ENCODE data around the gene CCDC112. TPM values are rescaled to one million over a fixed set of nuclear protein-coding genes. Genes with fewer than 3 reads are reported as not detected.

CCDC112 gene
- total RNA-seq, 4 donors from 2014 or later: 6.1 to 19.9 (median 11.9) TPM

DNA sequence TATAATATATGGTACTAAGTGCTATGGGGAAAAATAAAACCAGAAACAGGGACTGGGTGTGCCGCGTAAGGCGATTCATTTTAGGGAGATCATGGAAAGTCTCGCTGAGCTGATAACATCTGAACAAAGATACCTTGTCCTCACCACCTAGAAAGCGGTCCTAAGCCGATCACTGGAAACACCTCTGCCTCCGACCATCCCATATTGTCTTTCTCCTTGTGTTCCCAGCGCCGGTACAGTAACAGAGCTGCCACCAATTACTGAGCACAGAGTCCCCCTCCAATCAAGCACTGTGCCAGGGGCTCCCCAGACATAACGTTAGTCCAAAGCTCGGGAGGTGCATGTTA is 704 bp downstream of the CCDC112 start:
- peak overlapping the region in 2 of 4 donors; percentile 73 to 75 for H3K27ac ChIP-seq
- WGBS, 2 donors (ENCODE audit: low coverage in 1 of 2): 0 to 13% methylated on average over 1 to 9 of the region's 11 CpGs
- TF ChIP-seq EP300 (IDR thresholded peaks at IDR 0.05) (no peak), POLR2AphosphoS5 (IDR thresholded peaks at IDR 0.05) (no peak), POLR2A (IDR thresholded peaks at IDR 0.05) (no peak)
- TF ChIP-seq, protein P1, sequence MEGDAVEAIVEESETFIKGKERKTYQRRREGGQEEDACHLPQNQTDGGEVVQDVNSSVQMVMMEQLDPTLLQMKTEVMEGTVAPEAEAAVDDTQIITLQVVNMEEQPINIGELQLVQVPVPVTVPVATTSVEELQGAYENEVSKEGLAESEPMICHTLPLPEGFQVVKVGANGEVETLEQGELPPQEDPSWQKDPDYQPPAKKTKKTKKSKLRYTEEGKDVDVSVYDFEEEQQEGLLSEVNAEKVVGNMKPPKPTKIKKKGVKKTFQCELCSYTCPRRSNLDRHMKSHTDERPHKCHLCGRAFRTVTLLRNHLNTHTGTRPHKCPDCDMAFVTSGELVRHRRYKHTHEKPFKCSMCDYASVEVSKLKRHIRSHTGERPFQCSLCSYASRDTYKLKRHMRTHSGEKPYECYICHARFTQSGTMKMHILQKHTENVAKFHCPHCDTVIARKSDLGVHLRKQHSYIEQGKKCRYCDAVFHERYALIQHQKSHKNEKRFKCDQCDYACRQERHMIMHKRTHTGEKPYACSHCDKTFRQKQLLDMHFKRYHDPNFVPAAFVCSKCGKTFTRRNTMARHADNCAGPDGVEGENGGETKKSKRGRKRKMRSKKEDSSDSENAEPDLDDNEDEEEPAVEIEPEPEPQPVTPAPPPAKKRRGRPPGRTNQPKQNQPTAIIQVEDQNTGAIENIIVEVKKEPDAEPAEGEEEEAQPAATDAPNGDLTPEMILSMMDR (IDR thresholded peaks at IDR 0.05): no peak

DNA sequence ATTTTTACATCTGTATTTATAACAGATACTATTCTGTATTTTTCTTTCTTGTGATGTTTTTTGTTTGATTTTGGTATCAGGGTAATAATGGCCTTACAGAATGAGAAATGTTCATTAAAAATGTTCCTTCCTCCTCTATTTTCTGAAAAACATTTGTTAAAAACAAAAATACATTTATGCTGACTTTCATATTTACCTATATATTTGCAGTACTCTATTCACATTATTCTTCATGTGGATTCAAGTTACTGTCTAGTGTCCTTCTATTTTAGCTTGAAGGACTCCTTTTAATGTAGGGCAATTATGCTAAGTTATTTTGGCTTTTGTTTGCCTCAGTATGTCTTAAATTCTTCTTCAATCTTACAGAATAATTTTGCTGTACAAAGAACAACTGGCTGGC is 5.1 kb downstream of the CCDC112 start:
- Histone ChIP-seq H3K27me3 (no peaks in the 10 kb centered on the region), H3K36me3 (no peaks in the 10 kb centered on the region), H3K4me3 (no peak overlapping the region), H3K27ac (no peak overlapping the region), H3K4me1 (peaks cover 0 to 14% (median 0%) of the 10 kb centered on the region in 3 donors), H3K9me3 (no peaks in the 10 kb centered on the region)
- ATAC-seq: no peak
- TF ChIP-seq POLR2A (IDR thresholded peaks at IDR 0.05): no peak
- TF ChIP-seq POLR2AphosphoS5 (IDR thresholded peaks at IDR 0.05): no peak
- TF ChIP-seq EP300 (IDR thresholded peaks at IDR 0.05): no peak
- TF ChIP-seq, protein P1 (IDR thresholded peaks at IDR 0.05): no peak

More for the DNA sequence above, 704 bp downstream of the CCDC112 start:
- H3K4me1 ChIP-seq: peaks cover 0 to 21% (median 0%) of the 10 kb centered on the region in 3 donors
- ATAC-seq: no peak
- H3K27me3 ChIP-seq: no peaks in the 10 kb centered on the region
- no peaks in the 10 kb centered on the region for H3K9me3 ChIP-seq
- H3K4me3 ChIP-seq: peak overlapping the region; percentile 56 to 87
- no peaks in the 10 kb centered on the region for H3K36me3 ChIP-seq

DNA sequence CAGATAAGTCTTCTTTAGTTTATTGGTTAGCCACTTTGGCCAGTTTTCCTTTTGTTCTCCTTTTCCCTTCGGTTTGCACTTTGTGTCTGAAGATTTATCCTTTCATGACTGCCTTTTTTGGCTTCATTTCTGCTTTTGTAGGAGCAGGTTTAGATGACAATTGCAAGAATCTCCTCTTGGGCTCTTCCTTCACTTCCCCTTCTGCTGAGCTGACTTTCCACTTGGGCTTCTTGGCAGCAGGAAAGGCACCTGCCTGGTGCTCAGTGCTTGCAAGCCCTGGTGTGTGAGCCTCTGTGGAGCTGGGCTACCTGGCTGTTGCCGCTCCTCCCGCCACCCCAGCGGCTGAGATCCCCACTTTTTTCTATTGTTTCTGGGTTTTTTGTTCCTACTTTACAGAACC is 7.3 kb downstream of the CCDC112 start:
- H3K9me3 ChIP-seq: no peaks in the 10 kb centered on the region
- H3K27me3 ChIP-seq: no peaks in the 10 kb centered on the region
- no peaks in the 10 kb centered on the region for H3K4me1 ChIP-seq
- H3K27ac ChIP-seq: no peak overlapping the region
- TF ChIP-seq POLR2AphosphoS5 (IDR thresholded peaks at IDR 0.05): no peak
- no peak for TF ChIP-seq EP300 (IDR thresholded peaks at IDR 0.05)
- TF ChIP-seq, protein P1 (IDR thresholded peaks at IDR 0.05): no peak
- no peak for TF ChIP-seq POLR2A (IDR thresholded peaks at IDR 0.05)
- H3K36me3 ChIP-seq: no peaks in the 10 kb centered on the region
- WGBS, 2 donors (ENCODE audit: low coverage in 1 of 2): 85 to 100% methylated on average over 1 to 4 of the region's 4 CpGs
- no peak for ATAC-seq
- H3K4me3 ChIP-seq: no peak overlapping the region

DNA sequence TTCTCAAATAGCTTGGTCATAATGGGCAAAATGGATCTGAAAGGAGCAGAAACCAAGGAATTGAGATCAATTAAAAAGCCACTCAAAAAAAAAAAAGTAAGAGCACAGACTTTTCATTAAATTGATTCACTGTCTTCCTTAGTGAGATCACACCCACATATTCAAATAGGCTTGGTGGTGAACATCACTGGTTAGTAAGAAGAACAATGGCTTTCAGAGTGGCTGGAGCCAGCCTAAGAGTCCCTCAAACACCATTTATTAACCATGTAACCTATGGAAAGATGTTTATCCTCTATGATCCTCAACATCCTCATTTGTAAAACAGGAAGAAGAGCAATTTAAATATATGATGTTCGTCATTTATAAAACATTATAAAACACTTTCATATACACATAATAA is 12.4 kb downstream of the CCDC112 start:
- WGBS, 2 donors (ENCODE audit: low coverage in 1 of 2): 88 to 89% methylated on average over 1 of the region's 1 CpG
- Histone ChIP-seq H3K27me3 (no peaks in the 10 kb centered on the region), H3K9me3 (no peaks in the 10 kb centered on the region), H3K36me3 (no peaks in the 10 kb centered on the region), H3K4me1 (no peaks in the 10 kb centered on the region), H3K27ac (no peak overlapping the region), H3K4me3 (no peak overlapping the region)
- no peak for TF ChIP-seq POLR2A (IDR thresholded peaks at IDR 0.05)
- no peak for TF ChIP-seq POLR2AphosphoS5 (IDR thresholded peaks at IDR 0.05)
- TF ChIP-seq, protein P1 (IDR thresholded peaks at IDR 0.05): no peak
- TF ChIP-seq EP300 (IDR thresholded peaks at IDR 0.05): no peak
- no peak for ATAC-seq

DNA sequence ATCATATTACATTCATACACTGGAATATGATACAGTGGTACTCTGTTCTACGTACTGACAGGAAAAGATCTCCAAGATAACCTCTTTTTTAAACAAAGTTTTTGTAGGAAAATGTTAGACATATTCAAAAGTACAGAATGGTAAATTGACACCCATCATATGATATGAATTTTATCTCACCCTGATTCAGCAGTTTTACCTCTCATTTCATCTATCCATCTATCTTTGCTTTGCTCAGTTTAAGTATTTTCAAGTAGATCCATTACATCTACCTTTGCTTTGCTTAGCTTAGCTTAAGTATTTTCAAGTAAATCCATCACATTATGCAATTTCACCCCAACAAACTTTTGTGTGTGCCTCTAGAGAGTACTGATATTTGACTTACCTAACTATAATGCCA is 14.3 kb downstream of the CCDC112 start:
- WGBS, 2 donors (ENCODE audit: low coverage in 1 of 2): 93 to 95% methylated on average over 1 of the region's 1 CpG
- Histone ChIP-seq H3K4me1 (no peaks in the 10 kb centered on the region), H3K36me3 (no peaks in the 10 kb centered on the region), H3K27ac (no peak overlapping the region), H3K27me3 (no peaks in the 10 kb centered on the region), H3K4me3 (no peak overlapping the region), H3K9me3 (no peaks in the 10 kb centered on the region)
- ATAC-seq: no peak
- no peak for TF ChIP-seq EP300 (IDR thresholded peaks at IDR 0.05)
- TF ChIP-seq, protein P1 (IDR thresholded peaks at IDR 0.05): no peak
- no peak for TF ChIP-seq POLR2A (IDR thresholded peaks at IDR 0.05)
- no peak for TF ChIP-seq POLR2AphosphoS5 (IDR thresholded peaks at IDR 0.05)

Measured in gastroesophageal sphincter (tissue), 4 donors.